Peyer's patch (tissue), 4 donors: ENCODE data around the gene RASA4B.

ENCODE experiments used
- CTCF ChIP-seq, 6 experiments: fragments of 450-650 bp in 4 of 6; fragments of 200-600 bp in 2 of 6; sonication (generic) in 1 of 6; IDR thresholded peaks; one replicate each; pipeline ENCODE4 v1.5.1; 2017 to 2019; ENCODE audit warnings: antibody characterized with exemption in 6 of 6, mild to moderate bottlenecking in 3 of 6, moderate library complexity in 1 of 6
- POLR2A ChIP-seq, 2 donors: fragments of 450-650 bp; IDR thresholded peaks; one replicate each; pipeline ENCODE4 v1.5.1; 2017; ENCODE audit warnings: antibody characterized with exemption in 2 of 2, mild to moderate bottlenecking in 2 of 2, moderate library complexity in 2 of 2

- TF ChIP-seq POLR2A (IDR thresholded peaks at IDR 0.05) = no peak
- TF ChIP-seq CTCF (IDR thresholded peaks at IDR 0.05) = no peak
Observed at GRCh38 chr7:102445674-102446071, 71.9 kb downstream of the RASA4B start.
